Embryonic facial prominence (tissue), 1 donor: Measurements from ENCODE around the gene DMPK.
"Not testable (repeated sequence)": the region's sequence is repeated elsewhere in the genome, so short reads cannot be mapped to it uniquely, and the experiment has no call there.

Experiments used
- DNase-seq: peaks from one replicate; pipeline ENCODE4 v3.0.0-alpha.2; 2016; ENCODE audit errors: extremely low spot score

The DMPK gene

GRCh38 chr19:45814851-45815480 is 32.7 kb upstream of the DMPK start, which contains the start of gene RSPH6A:
Gene RSPH6A (minus strand): TSS chr19:45815308. CDS start chr19:45815176, 132 bp downstream.
- no peak for DNase-seq

DNA sequence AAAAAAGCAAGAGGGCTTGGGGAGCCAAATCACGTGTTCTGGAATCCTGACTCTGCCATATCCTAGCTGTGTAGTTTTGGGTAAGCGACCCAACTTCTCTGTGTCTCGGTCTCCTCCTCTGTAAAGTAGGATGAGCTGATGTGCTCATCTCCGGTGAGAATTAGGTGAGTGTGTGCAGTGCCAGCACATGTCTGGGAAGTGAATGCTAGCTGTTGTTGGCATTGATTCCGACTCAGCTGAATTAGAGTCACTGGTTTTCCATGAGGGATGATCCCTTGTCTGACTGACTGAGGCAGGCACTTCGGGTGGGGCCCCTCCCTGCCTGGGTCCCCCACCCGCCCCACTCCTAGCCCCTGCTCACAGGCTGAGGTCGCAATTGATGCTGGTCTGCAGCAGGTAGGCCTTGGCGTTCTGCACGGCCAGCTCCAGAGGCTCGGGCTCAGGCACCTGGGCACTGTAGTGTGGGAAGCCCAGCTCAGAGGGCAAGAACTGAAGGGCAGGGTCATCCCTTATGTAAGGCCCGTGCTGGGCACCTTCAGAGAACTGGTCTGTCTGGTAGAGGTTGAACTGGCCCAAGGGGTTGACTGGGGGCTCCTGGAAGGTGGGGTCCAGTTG is 32.0 kb upstream of the DMPK start:
- no peak for DNase-seq

GRCh38 chr19:45812297-45812696 is 30.0 kb upstream of the DMPK start:
- no peak for DNase-seq

GRCh38 chr19:45809643-45810159 is 27.4 kb upstream of the DMPK start:
- no peak for DNase-seq

DNA sequence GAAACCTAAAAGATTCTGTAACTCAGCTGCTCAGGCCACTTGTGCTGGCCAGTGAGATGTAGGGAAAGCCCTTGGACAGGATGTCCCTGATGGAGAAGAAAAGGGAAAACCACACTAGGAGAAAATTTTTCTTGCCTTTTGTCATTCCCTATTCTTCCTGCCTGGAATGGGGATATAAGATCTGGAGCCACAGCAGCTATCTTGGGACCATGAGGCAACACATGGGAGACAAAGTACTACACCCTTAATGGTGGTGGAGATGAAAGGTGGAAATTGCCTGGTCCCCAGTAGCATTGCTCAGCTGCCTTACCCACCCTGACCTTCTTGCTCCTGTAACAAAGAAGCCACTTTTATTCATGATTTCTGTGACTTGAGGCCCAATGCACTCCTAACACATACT is 23.4 kb upstream of the DMPK start:
- DNase-seq = no peak

DNA sequence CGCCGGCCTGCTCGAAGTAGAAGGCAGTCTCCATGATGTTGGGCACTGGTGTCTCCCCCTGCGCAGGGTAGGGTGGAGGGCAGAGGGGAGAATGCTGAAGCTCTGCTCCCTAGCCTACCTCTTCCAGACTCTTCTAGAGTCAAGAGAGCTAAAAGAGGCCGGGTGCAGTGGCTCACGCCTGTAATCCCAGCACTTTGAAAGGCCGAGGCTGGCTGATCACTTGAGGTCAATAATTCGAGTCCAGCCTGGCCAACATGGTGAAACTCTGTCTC is 22.6 kb upstream of the DMPK start:
- DNase-seq = no peak

DNA sequence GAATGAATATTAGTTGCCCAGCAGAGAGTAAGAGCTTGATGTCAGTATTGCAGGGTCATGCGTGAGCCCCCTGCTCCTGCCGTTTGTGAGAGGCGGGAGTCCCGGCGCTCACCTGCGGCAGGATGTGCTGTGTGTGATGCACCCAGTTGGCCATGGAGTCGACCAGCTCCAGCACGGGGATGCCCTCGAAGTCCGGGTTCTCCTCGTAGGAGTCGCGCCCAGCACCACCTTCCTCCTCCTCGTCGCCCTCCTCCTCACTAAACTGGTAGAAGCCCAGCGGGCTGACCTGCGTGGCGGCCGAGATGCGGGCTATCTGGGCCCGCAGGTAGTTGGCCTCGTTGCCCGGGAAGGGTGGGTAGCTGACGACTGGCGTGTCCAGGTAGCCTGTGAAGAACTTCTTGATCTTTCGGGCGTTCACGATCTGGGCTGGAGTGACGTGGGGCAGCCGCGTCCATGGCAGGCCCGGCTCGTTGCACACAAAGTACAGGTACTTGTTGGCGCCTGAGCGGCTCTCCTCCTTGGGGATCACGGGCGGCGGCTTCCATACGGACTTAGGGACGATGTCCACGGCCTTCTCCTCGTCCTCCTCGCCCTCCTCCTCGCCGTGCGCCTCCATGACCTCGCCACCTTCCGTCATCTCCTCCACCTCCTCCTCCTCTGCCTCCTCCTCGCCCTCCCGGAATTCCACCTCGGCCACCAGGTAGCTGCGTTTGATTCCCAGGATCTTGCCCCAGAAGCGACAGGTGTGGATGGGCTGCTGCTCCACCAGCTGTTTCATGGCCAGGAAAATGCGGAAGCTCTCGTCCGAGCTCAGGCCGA is 22.1 kb upstream of the DMPK start:
- no peak for DNase-seq

- DNase-seq = no peak
Observed at GRCh38 chr19:45801603-45802175, 19.4 kb upstream of the DMPK start.

- no peak for DNase-seq
Observed at GRCh38 chr19:45800070-45800553, 17.8 kb upstream of the DMPK start.

GRCh38 chr19:45799541-45799940 is 17.3 kb upstream of the DMPK start:
- DNase-seq = not testable (repeated sequence)

DNA sequence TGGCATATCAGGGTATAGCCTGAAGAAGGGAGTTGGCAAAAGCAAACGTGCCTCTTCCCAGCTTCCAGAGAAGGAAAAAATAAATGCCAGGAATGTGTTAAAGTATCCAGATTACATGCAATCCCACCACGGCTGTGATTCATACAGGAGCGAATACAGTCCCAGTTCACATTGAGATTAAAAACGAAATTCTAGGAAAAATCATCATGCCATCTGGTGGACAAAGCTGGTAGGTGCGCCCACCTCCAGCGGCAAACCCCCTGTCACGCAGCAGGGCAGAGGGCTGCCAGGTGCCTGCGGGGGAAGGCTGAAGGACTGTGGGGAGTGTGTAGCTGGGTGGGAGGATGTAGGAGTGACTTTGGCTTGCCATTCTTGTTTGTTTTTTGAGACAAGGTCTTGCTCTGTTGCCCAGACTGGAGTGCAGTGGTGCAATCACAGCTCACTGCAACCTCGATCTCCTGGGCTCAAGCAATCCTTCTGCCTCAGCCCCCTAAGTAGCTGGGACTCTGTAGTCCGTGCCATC is 16.8 kb upstream of the DMPK start:
- peak; percentile 37 for DNase-seq

GRCh38 chr19:45794627-45795026 is 12.3 kb upstream of the DMPK start:
- DNase-seq = no peak

DNA sequence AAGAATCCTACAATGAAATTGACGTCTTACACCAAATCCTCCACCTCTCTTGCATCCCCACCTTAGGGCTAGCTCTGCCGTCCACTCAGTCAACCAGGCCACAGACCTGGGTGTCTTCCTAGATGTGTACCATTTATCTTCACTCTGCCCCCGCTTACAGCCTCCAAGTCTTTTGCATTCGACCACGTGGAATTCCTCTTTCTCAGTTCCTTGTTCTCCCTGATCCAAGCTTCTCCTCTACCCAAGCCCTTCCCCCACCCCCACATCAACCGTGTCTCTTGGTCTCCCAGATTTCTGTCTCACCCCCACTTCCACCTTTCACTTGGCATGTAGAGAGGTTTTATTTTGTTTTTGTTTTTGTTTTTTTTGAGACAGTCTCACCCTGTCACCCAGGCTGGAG is 11.6 kb upstream of the DMPK start:
- no peak for DNase-seq

- DNase-seq = no peak
Observed at GRCh38 chr19:45793178-45793564, 10.9 kb upstream of the DMPK start.

- peak; percentile 97 for DNase-seq
Observed at GRCh38 chr19:45792470-45793177, 10.3 kb upstream of the DMPK start, which contains the start of gene DMWD. Gene DMWD (minus strand): TSS chr19:45792845. CDS start chr19:45792756, 89 bp downstream.

DNA sequence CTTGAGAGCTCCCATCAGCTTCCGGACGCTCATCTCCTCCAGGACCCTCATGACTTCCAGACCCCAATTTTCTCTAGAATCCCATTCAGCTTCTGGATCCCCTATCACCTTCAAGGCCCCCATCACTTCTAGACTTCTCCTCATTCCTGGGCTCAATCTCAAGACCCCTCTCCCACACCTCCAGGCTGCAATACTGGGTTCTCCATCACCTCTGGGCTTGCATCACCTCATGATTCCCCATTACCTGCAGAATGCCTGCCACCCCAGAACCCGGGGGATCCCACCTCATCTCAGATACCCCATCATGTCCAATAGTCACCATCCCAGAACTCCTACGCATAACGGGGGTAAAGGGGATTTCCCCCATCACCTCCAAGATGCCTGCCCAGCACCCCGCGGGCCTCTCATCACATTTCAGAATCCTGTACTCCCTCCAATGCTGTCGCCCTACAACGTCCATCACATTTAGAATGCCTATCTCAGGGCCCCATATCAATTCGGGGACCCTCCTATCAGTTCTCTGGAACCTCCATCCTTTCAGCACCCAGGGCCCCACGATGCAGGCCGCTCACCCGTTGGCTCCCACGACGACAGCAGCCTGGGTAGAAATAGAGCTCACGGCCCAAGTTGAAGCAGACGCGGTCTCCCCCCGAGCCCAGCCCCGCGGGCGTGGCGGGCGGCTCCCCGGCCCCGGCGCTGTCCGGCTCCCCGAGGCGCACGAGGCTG is 9.6 kb upstream of the DMPK start:
- no peak for DNase-seq

DNA sequence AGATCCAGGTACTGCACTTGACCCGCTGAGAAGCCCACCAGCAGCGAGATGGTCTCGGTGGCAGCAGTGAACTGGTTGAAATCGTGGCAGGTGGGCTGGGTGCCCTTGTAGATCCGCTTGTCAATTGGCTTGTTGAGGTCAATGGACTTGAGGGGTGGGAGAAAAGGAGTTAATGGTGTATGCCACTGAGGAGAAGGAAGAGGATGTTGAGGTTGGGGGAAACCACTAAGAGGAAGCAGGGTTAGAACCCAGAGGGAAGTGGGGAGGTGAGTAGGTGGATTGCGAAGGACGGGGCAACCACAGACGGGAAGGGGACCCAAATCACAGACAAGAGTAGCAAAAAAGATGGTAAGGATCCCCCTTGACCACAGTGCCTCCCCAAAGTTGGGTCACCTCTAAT is 8.7 kb upstream of the DMPK start:
- DNase-seq = no peak

GRCh38 chr19:45789035-45789786 is 6.9 kb upstream of the DMPK start:
- DNase-seq = no peak

- DNase-seq = no peak
Observed at GRCh38 chr19:45786533-45786894, 4.2 kb upstream of the DMPK start.
